22Rv1 (cell line): Measurements from ENCODE around the gene DIRAS3.

Experiments used
- CTCF ChIP-seq: fragments of 450-650 bp; IDR thresholded peaks from 2 replicates; pipeline ENCODE4 v1.5.1; 2017; ENCODE audit warnings: mild to moderate bottlenecking
- ZFX ChIP-seq: fragments of 450-650 bp; IDR thresholded peaks from 2 replicates; pipeline ENCODE4 v1.6.1; 2017; ENCODE audit warnings: antibody characterized with exemption, borderline replicate concordance

DNA sequence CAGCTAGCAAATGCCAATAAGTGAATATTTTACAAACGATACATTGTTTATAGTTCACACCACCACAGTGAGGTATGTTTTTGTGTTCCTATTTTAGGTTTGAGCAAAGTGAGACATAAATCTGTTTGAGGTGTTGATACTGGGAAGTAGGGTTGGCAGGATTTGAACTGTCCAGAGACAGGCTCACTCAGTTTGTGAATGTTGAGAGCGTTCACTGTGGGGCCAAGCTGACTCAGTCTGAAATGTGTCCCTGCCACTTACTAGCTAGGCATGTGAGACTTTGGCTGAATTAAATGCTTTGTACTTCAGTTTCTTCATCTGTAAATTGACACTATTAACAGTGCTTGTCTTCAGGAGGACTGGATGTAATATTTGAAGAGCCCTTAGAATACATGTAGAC lies 35.1 kb downstream of the DIRAS3 start:
- no peak for TF ChIP-seq ZFX
- no peak for TF ChIP-seq CTCF
